Epithelial cell of esophagus (primary cell): ENCODE data around the gene RANBP2.

Experiments
- DNase-seq: peaks from one replicate; pipeline ENCODE4 v3.0.0; 2010; ENCODE audit warnings: low read depth
- H3K4me3 ChIP-seq: 2 replicates; pipeline ENCODE4 v1.5.1; 2011; ENCODE audit warnings: mild to moderate bottlenecking, low read length, control low read depth
- CTCF ChIP-seq: IDR thresholded peaks from 2 replicates; pipeline ENCODE4 v1.5.1; 2011; ENCODE audit warnings: low read depth, mild to moderate bottlenecking, low read length, control low read depth, inconsistent platforms; ENCODE audit not compliant: insufficient read depth; ENCODE audit errors: missing control alignments

Gene RANBP2

GRCh38 chr2:108835040-108835439, 115.8 kb downstream of the RANBP2 start:
- no peak overlapping the region for H3K4me3 ChIP-seq
- TF ChIP-seq CTCF = no peak
- no peak for DNase-seq
